Endothelial cell of umbilical vein (primary cell): ENCODE data around the gene DYRK1B. TPM values are rescaled to one million over a fixed set of nuclear protein-coding genes. Genes with fewer than 3 reads are reported as not detected.

Experiments
- BruUV-seq: library from RNA; stranded (reverse); fragments of 400-500 nt; replicated peaks from 2 replicates; lab custom pipeline; 2021; lab: Mats Ljungman, UMichigan
- CTCF ChIA-PET: fragments of 300-600, 350-600 bp; sonication (Branson Sonifier 250); formaldehyde crosslinking; loops from one replicate; lab custom pipeline; 2021; ENCODE audit warnings: antibody characterized with exemption, inconsistent platforms; lab: Charles Lee
- POLR2A ChIA-PET: fragments of 300-600, 350-600 bp; sonication (Branson Sonifier 250); formaldehyde crosslinking; loops from one replicate; lab custom pipeline; 2021; ENCODE audit warnings: antibody characterized with exemption, inconsistent platforms; lab: Charles Lee
- DNase-seq: peaks from one replicate; pipeline ENCODE4 v3.0.0-alpha.2; 2011; ENCODE audit warnings: low read depth, low spot score
- FAIRE-seq: peaks from 2 replicates; lab custom pipeline; 2011; peaks lifted over from hg19 to GRCh38; lab: Jason Lieb, UNC
- H2AFZ ChIP-seq: 2 replicates; pipeline ENCODE4 v1.6.0; 2012; ENCODE audit warnings: low read depth, low read length, control low read depth, inconsistent platforms
- H3K27ac ChIP-seq: 2 replicates; pipeline ENCODE4 v1.5.1; 2011; ENCODE audit warnings: low read depth, mild to moderate bottlenecking, control low read depth, low read length, moderate library complexity; ENCODE audit not compliant: insufficient read depth
- H3K27me3 ChIP-seq, 2 experiments: 2 replicates each; pipeline versions ENCODE4 v1.6.0 to v1.6.1; 2011; ENCODE audit warnings: low read length in 2 of 2, mixed read lengths in 1 of 2; ENCODE audit not compliant: control insufficient read depth in 2 of 2, insufficient read depth in 2 of 2
- H3K36me3 ChIP-seq, 2 experiments: 2 replicates in 1 of 2; 3 replicates in 1 of 2; pipeline ENCODE4 v1.5.1; 2011; ENCODE audit warnings: low read length in 2 of 2, mild to moderate bottlenecking in 1 of 2, moderate library complexity in 1 of 2; ENCODE audit not compliant: control insufficient read depth in 2 of 2, insufficient read depth in 2 of 2; ENCODE audit errors: extremely low read depth in 1 of 2
- H3K4me1 ChIP-seq: 3 replicates; pipeline ENCODE4 v1.5.1; 2011; ENCODE audit warnings: mild to moderate bottlenecking, low read length; ENCODE audit not compliant: control insufficient read depth, insufficient read depth; ENCODE audit errors: extremely low read depth
- H3K4me2 ChIP-seq: 2 replicates; pipeline ENCODE4 v1.6.1; 2011; ENCODE audit warnings: low read length, control low read depth, mixed read lengths; ENCODE audit not compliant: insufficient read depth
- H3K4me3 ChIP-seq, 3 experiments: fragments of 200-600 bp in 1 of 3; sonication (generic), shearing (Covaris generic) in 1 of 3; replicated peaks in 1 of 3; 2 replicates each; pipeline ENCODE4 v1.5.1; 2011 to 2016; ENCODE audit warnings: control low read depth in 3 of 3, low read length in 3 of 3, mild to moderate bottlenecking in 2 of 3, inconsistent platforms in 1 of 3, low read depth in 1 of 3, moderate library complexity in 1 of 3; ENCODE audit not compliant: insufficient read depth in 1 of 3
- H3K79me2 ChIP-seq: 2 replicates; pipeline ENCODE4 v1.6.0; 2012; ENCODE audit warnings: low read length, inconsistent platforms; ENCODE audit not compliant: control insufficient read depth, insufficient read depth
- H3K9ac ChIP-seq: replicated peaks from 2 replicates; pipeline ENCODE3; 2011; ENCODE audit warnings: low read length, control low read depth; ENCODE audit not compliant: insufficient read depth; ENCODE audit errors: extremely low read depth
- H3K9me1 ChIP-seq: replicated peaks from 3 replicates; pipeline ENCODE4 v1.6.0; 2011; ENCODE audit warnings: mild to moderate bottlenecking, low read length; ENCODE audit not compliant: control insufficient read depth, insufficient read depth; ENCODE audit errors: extremely low read depth
- H3K9me3 ChIP-seq: replicated peaks from 2 replicates; pipeline ENCODE4 v1.5.1; 2012; ENCODE audit warnings: low read length, inconsistent platforms; ENCODE audit not compliant: control insufficient read depth, insufficient read depth
- H4K20me1 ChIP-seq: replicated peaks from 2 replicates; pipeline ENCODE3; 2011; ENCODE audit warnings: mild to moderate bottlenecking, low read length; ENCODE audit not compliant: control insufficient read depth, insufficient read depth; ENCODE audit errors: extremely low read depth
- EZH2 ChIP-seq: IDR thresholded peaks from 2 replicates; pipeline ENCODE4 v1.6.1; 2012; ENCODE audit warnings: borderline replicate concordance, low read depth, mild to moderate bottlenecking, moderate library complexity, low read length, inconsistent platforms; ENCODE audit not compliant: severe bottlenecking
- FOS ChIP-seq: IDR thresholded peaks from 2 replicates; pipeline ENCODE4 v1.6.1; 2011; ENCODE audit warnings: mild to moderate bottlenecking, low read length, moderate library complexity, borderline replicate concordance; ENCODE audit not compliant: insufficient read depth
- GATA2 ChIP-seq: IDR thresholded peaks from 2 replicates; pipeline ENCODE4 v1.7.0; 2011; ENCODE audit warnings: low read depth, mild to moderate bottlenecking, moderate library complexity, mixed read lengths, low read length; ENCODE audit not compliant: insufficient read length, insufficient read depth
- JUN ChIP-seq: IDR thresholded peaks from 2 replicates; pipeline ENCODE4 v1.6.1; 2011; ENCODE audit warnings: borderline replicate concordance, low read depth; ENCODE audit not compliant: insufficient read length, insufficient read depth
- MYC ChIP-seq: IDR thresholded peaks from one replicate; pipeline ENCODE4 v1.6.1; 2011; ENCODE audit warnings: mild to moderate bottlenecking, low read depth, low read length
- POLR2A ChIP-seq: IDR thresholded peaks from 2 replicates; pipeline ENCODE4 v1.6.1; 2012; ENCODE audit warnings: low read depth, mild to moderate bottlenecking, control low read depth, low read length
- POLR2AphosphoS5 ChIP-seq: IDR thresholded peaks from 2 replicates; pipeline ENCODE4 v1.6.1; 2012; ENCODE audit warnings: low read depth, mild to moderate bottlenecking, control low read depth, low read length, moderate library complexity; ENCODE audit not compliant: insufficient read depth
- dilution Hi-C: fragments of 300-500 bp; cut with MboI; formaldehyde crosslinking; loops from one replicate; pipeline ENCODE4 v1.15.0; 2019; ENCODE audit warnings: low sequenced_read_pairs; ENCODE audit not compliant: extremely low pct_ligation_motif_present
- intact Hi-C: fragments of 100-400 bp; cut with micrococcal nuclease; formaldehyde crosslinking; loops from one replicate; pipeline ENCODE4 v1.10.0; 2022
- polyA plus RNA-seq, 4 experiments: library from polyadenylated mRNA; depleted of rRNA in 3 of 4; stranded (reverse) in 3 of 4; unstranded in 1 of 4; fragments of >200 nt; gene quantifications; 2 replicates each; pipeline versions ENCODE4 v1.2.1 to v1.2.3, GENCODE V29; 2011 to 2012; ENCODE audit warnings: missing spikeins in 1 of 4
- total RNA-seq: library from RNA; stranded (reverse); gene quantifications from 2 replicates; pipeline ENCODE4 v1.2.3, GENCODE V29; 2021
- TF ChIP-seq, protein P1 (sequence below), 2 donors: IDR thresholded peaks; 1 replicate in 1 of 2; 2 replicates in 1 of 2; pipeline ENCODE4 v1.5.1; 2011; ENCODE audit warnings: low read length in 2 of 2, mild to moderate bottlenecking in 2 of 2, moderate library complexity in 2 of 2, control low read depth in 1 of 2, inconsistent platforms in 1 of 2, low read depth in 1 of 2; ENCODE audit not compliant: insufficient read depth in 1 of 2; ENCODE audit errors: extremely low read depth in 1 of 2
- TF ChIP-seq, protein P2 (sequence below): IDR thresholded peaks from 2 replicates; pipeline ENCODE4 v1.6.1; 2011; ENCODE audit not compliant: insufficient read depth, insufficient read length

The DYRK1B gene
- total and polyA plus RNA-seq, 2 donors (not counting 3 experiments of a cell fraction or from before 2014, with no cell fraction given) = 17.7 to 30.8 TPM

DNA sequence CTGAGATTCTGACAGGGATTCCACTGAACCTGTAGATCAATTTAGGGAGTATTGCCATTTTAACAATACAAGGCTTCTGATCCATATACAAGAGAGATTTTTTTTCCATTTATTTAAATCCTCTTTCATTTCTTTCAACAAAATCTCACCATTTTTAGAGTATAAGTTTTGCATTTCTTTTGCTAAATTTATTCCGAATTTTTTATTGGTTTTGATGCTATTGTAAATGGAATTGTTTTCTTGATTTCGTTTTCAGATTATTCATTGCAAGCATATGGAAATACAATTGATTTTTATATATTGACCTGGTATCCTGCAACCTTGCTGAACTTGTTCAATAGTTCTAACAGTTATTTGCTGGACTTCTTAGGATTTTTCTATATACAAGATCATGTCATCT, 36.9 kb downstream of the DYRK1B start:
- dilution Hi-C loops (no loop called here), intact Hi-C loops (no loop called here)
- Histone ChIP-seq H2AFZ (no peak overlapping the region), H3K79me2 (no peaks in the 10 kb centered on the region), H3K36me3 (no peaks in the 10 kb centered on the region), H4K20me1 (no peaks in the 10 kb centered on the region), H3K4me3 (no peak overlapping the region), H3K4me2 (no peak overlapping the region), H3K27me3 (peaks cover 3 to 13% of the 10 kb centered on the region in 2 experiments), H3K9me1 (no peaks in the 10 kb centered on the region), H3K4me1 (no peaks in the 10 kb centered on the region), H3K9me3 (no peaks in the 10 kb centered on the region), H3K9ac (no peak overlapping the region), H3K27ac (no peak overlapping the region)
- TF ChIP-seq FOS (no peak), GATA2 (no peak), POLR2A (no peak), EZH2 (no peak), POLR2AphosphoS5 (no peak), JUN (no peak), MYC (no peak)
- TF ChIP-seq, protein P1, sequence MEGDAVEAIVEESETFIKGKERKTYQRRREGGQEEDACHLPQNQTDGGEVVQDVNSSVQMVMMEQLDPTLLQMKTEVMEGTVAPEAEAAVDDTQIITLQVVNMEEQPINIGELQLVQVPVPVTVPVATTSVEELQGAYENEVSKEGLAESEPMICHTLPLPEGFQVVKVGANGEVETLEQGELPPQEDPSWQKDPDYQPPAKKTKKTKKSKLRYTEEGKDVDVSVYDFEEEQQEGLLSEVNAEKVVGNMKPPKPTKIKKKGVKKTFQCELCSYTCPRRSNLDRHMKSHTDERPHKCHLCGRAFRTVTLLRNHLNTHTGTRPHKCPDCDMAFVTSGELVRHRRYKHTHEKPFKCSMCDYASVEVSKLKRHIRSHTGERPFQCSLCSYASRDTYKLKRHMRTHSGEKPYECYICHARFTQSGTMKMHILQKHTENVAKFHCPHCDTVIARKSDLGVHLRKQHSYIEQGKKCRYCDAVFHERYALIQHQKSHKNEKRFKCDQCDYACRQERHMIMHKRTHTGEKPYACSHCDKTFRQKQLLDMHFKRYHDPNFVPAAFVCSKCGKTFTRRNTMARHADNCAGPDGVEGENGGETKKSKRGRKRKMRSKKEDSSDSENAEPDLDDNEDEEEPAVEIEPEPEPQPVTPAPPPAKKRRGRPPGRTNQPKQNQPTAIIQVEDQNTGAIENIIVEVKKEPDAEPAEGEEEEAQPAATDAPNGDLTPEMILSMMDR (IDR thresholded peaks at IDR 0.05; ENCODE audit: extremely low read depth in 1 of 2, insufficient read depth in 1 of 2, low read depth in 1 of 2, low read length in 2 of 2) = no peak
- TF ChIP-seq, protein P2, sequence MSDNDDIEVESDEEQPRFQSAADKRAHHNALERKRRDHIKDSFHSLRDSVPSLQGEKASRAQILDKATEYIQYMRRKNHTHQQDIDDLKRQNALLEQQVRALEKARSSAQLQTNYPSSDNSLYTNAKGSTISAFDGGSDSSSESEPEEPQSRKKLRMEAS = no peak
- BruUV-seq = no TSS peak
- FAIRE-seq = no peak
- POLR2A ChIA-PET = no interaction called here
- CTCF ChIA-PET = interaction anchor here (2.0 kb wide), 1 partner anchor 46 kb away, joined by 7 read pairs; no protein-coding TSS in a partner anchor
- no peak for DNase-seq
